Left renal cortex interstitium (tissue), 4 donors: Measurements from ENCODE around the gene TP53TG3B. TPM values are rescaled to one million over a fixed set of nuclear protein-coding genes. Genes with fewer than 3 reads are reported as not detected.
"Not testable (repeated sequence)": the region's sequence is repeated elsewhere in the genome, so short reads cannot be mapped to it uniquely, and the experiment has no call there.

Experiments
- DNase-seq, 4 donors: peaks; one replicate each; pipeline ENCODE4 v3.0.0-alpha.2; 2013; ENCODE audit warnings: low read depth in 4 of 4, low spot score in 2 of 4, missing footprints in 1 of 4
- polyA plus RNA-seq, 4 donors: library from polyadenylated mRNA; unstranded; fragments of 120-200 nt; gene quantifications; one replicate each; pipeline ENCODE4 v1.2.1, GENCODE V29; 2013; ENCODE audit not compliant: insufficient read length in 4 of 4

The TP53TG3B gene, protein sequence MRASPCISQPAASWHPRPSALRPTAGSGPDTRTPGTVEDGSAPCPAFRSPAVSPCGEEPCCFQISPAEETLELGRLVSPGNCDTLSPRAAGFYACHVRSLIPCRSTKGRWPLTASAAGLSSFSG
- not detected for polyA plus RNA-seq

DNA sequence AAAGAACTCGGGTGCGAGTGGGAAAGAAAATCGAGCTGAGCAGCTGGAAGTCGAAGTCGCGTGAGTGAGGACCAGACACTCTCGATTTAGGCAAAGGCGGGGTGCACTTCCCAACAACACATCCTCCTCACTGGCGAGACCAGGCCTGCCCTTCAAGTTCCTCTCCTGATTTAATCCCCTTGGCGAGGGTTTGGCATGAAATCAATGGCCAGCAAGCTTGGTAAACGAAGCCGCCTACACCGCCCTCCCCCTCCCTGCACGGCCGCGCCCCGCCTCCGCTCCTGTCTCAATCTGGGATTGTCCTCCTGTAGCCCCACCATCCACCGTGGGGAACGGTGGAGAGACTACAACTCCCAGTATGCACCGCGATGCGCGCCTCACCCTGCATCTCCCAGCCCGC is at the start of gene TP53TG3B:
Gene TP53TG3B, plus strand, starts transcription at position 301 of the 400 bp plus-strand sequence. Its CDS starts 68 bp downstream, at position 369.
- not testable (repeated sequence) for DNase-seq

DNA sequence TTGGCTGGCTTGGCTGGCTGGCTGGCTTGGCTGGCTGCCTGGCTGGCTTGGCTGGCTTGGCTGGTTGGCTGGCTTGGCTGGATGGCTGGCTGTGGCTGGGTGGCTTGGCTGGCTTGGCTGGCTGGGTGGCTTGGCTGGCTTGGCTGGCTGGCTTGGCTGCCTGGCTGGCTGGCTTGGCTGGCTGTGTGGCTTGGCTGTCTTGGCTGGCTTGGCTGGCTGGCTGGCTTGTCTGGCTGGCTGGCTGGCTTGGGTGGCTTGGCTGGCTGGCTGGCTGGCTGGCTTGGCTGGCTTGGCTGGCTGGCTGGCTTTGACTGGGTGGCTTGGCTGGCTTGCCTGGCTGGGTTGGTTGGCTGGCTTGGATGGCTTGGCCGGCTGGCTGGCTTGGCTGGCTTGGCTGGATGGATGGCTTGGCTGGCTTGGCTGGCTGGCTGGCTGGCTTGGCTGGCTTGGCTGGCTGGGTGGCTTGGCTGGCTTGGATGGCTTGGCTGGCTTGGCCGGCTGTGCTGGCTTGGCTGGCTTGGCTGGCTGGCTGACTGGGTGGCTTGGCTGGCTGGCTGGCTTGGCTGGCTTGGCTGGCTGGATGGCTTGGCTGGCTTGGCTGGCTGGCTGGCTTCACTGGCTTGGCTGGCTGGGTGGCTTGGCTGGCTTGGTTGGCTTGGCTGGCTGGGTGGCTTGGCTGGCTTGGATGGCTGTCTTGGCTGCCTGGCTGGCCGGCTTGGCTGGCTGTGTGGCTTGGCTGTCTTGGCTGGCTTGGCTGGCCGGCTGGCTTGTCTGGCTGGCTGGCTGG is 24.2 kb upstream of the TP53TG3B start:
- not testable (repeated sequence) for DNase-seq

DNA sequence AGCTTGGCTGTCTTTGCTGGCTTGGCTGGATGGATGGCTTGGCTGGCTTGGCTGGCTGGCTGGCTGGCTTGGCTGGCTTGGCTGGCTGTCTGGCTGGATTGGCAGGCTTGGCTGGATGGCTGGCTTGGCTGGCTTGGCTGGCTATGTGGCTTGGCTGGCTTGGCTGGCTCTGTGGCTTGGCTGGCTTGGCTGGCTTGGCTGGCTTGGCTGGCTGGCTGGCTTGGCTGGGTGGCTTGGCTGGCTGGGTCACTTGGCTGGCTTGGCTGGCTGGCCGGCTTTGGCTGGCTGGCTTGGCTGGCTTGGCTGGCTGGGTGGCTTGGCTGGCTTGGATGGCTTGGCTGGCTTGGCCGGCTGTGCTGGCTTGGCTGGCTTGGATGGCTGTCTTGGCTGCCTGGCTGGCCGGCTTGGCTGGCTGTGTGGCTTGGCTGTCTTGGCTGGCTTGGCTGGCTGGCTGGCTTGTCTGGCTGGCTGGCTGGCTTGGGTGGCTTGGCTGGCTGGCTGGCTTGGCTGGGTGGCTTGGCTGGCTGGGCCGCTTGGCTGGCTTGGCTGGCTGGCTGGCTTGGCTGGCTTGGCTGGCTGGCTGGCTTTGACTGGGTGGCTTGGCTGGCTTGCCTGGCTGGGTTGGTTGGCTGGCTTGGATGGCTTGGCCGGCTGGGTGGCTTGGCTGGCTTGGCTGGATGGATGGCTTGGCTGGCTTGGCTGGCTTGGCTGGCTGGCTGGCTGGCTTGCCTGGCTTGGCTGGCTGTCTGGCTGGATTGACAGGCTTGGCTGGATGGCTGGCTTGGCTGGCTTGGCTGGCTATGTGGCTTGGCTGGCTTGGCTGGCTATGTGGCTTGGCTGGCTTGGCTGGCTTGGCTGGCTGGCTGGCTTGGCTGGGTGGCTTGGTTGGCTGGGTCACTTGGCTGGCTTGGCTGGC is 22.8 kb upstream of the TP53TG3B start:
- not testable (repeated sequence) for DNase-seq

DNA sequence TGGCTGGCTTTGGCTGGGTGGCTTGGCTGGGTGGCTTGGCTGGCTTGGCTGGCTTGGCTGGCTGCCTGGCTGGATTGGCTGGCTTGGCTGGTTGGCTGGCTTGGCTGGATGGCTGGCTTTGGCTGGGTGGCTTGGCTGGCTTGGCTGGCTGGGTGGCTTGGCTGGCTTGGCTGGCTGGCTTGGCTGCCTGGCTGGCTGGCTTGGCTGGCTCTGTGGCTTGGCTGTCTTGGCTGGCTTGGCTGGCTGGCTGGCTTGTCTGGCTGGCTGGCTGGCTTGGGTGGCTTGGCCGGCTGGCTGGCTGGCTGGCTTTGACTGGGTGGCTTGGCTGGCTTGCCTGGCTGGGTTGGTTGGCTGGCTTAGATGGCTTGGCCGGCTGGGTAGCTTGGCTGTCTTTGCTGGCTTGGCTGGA is 22.1 kb upstream of the TP53TG3B start:
- not testable (repeated sequence) for DNase-seq

DNA sequence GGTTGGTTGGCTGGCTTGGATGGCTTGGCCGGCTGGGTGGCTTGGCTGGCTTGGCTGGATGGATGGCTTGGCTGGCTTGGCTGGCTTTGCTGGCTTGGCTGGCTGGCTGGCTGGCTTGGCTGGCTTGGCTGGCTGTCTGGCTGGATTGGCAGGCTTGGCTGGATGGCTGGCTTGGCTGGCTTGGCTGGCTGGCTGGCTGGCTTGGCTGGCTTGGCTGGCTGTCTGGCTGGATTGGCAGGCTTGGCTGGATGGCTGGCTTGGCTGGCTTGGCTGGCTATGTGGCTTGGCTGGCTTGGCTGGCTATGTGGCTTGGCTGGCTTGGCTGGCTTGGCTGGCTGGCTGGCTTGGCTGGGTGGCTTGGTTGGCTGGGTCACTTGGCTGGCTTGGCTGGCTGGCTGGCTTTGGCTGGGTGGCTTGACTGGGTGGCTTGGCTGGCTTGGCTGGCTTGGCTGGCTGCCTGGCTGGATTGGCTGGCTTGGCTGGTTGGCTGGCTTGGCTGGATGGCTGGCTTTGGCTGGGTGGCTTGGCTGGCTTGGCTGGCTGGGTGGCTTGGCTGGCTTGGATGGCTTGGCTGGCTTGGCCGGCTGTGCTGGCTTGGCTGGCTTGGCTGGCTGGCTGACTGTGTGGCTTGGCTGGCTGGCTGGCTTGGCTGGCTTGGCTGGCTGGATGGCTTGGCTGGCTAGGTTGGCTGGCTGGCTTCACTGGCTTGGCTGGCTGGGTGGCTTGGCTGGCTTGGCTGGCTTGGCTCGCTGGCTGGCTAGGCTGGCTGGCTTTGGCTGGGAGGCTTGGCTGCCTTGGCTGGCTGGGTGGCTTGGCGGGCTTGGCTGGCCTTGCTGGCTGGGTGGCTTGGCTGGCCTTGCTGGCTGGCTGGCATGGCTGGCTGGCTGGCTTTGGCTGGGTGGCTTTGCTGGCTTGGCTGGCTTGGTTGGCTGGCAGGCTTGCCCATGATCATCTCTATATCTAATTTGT is 21.3 kb upstream of the TP53TG3B start:
- DNase-seq = not testable (repeated sequence)

Other genes starting within 250 kb of the TP53TG3B start
- not detected for gene TP53TG3C, start 166.6 kb upstream of the TP53TG3B start, polyA plus RNA-seq
- under 1 TPM in 2 of 4 donors, not detected in 2; 0.09 to 0.21 TPM for gene TP53TG3E, start 56.5 kb upstream of the TP53TG3B start, polyA plus RNA-seq
- gene TP53TG3F, start 98.8 kb downstream of the TP53TG3B start, polyA plus RNA-seq = under 1 TPM in 1 of 4 donors, not detected in 3; 0.16 TPM